Coronary artery (tissue), 2 donors: ENCODE data around the gene S100A7A.

Source experiments
- DNase-seq: peaks from one replicate; pipeline ENCODE4 v3.0.0-alpha.2; 2017; ENCODE audit warnings: low spot score
- H3K27ac ChIP-seq, 2 donors: fragments of 200-600 bp; sonication (generic); one replicate each; pipeline ENCODE4 v1.5.1; 2016 to 2019
- H3K4me3 ChIP-seq: fragments of 200-600 bp; sonication (generic); 2 replicates; pipeline ENCODE4 v1.5.1; 2016; ENCODE audit warnings: mild to moderate bottlenecking, moderate library complexity
- CTCF ChIP-seq: fragments of 200-600 bp; sonication (generic); IDR thresholded peaks from one replicate; pipeline ENCODE4 v1.5.1; 2019; ENCODE audit warnings: antibody characterized with exemption

S100A7A gene

GRCh38 chr1:153415850-153416570 is at the start of gene S100A7A:
S100A7A (plus strand) TSS chr1:153416520; CDS start chr1:153418083, 1,563 bp downstream.
- no peak for TF ChIP-seq CTCF
- DNase-seq, result peak; percentile 43
- H3K4me3 ChIP-seq, result no peak within 1 kb of the TSS
- H3K27ac ChIP-seq, result no peak within 1 kb of the TSS

- no peak for DNase-seq
- Histone ChIP-seq H3K27ac (no peak overlapping the region), H3K4me3 (no peak overlapping the region)
- TF ChIP-seq CTCF, result no peak
Observed at GRCh38 chr1:153367090-153367489, 49.2 kb upstream of the S100A7A start.

GRCh38 chr1:153368495-153368894 is 47.8 kb upstream of the S100A7A start:
- no peak for TF ChIP-seq CTCF
- no peak for DNase-seq

GRCh38 chr1:153370146-153370545 is 46.2 kb upstream of the S100A7A start:
- TF ChIP-seq CTCF, result no peak
- Histone ChIP-seq H3K4me3 (no peak overlapping the region), H3K27ac (no peak overlapping the region)
- no peak for DNase-seq

More at GRCh38 chr1:153368495-153368894, 47.8 kb upstream of the S100A7A start:
- Histone ChIP-seq H3K27ac (no peak overlapping the region), H3K4me3 (no peak overlapping the region)

- peak; percentile 8 for DNase-seq
- H3K4me3 ChIP-seq, result no peak overlapping the region
- no peak for TF ChIP-seq CTCF
- no peak overlapping the region for H3K27ac ChIP-seq
Observed at GRCh38 chr1:153371231-153371630, 45.1 kb upstream of the S100A7A start.

- no peak for TF ChIP-seq CTCF
- Histone ChIP-seq H3K27ac (no peak overlapping the region), H3K4me3 (no peak overlapping the region)
- peak; percentile 26 for DNase-seq
Observed at GRCh38 chr1:153372571-153372970, 43.7 kb upstream of the S100A7A start.

- H3K27ac ChIP-seq, result no peak overlapping the region
- no peak overlapping the region for H3K4me3 ChIP-seq
- DNase-seq, result peak; percentile 8
- no peak for TF ChIP-seq CTCF
Observed at GRCh38 chr1:153374071-153374470, 42.2 kb upstream of the S100A7A start.
